Endothelial cell of hepatic sinusoid (primary cell): ENCODE results near the gene TMIE.

Experiments
- in situ Hi-C: cut with HindIII; loops from 2 replicates; pipeline ENCODE4 v1.10.0; 2017; ENCODE audit warnings: low sequenced_read_pairs

Gene TMIE

GRCh38 chr3:46755646-46756045 lies 54.5 kb downstream of the TMIE start:
- in situ Hi-C loops = no loop called here

GRCh38 chr3:46756642-46757041 lies 55.5 kb downstream of the TMIE start:
- in situ Hi-C loops = no loop called here

- in situ Hi-C loops = no loop called here
Observed at GRCh38 chr3:46759239-46760167, 58.3 kb downstream of the TMIE start.
